ENCODE measurements around the gene VAV2.

The VAV2 gene

GRCh38 chr9:133742251-133742650 is 249.9 kb downstream of the VAV2 start:
- Histone ChIP-seq H3K27me3 (ENCODE audit: insufficient read depth, poor library complexity, severe bottlenecking) (peaks cover 9% of the 10 kb centered on the region), H3K4me3 (ENCODE audit: severe bottlenecking) (no peak overlapping the region), H3K4me1 (ENCODE audit: insufficient read depth, poor library complexity, severe bottlenecking) (no peaks in the 10 kb centered on the region), H3K27ac (ENCODE audit: poor library complexity, severe bottlenecking) (no peak overlapping the region), H3K9me3 (ENCODE audit: severe bottlenecking) (no peaks in the 10 kb centered on the region), H3K36me3 (ENCODE audit: low read depth) (no peaks in the 10 kb centered on the region)
- no peak for DNase-seq (ENCODE audit: low spot score)
- TF ChIP-seq CTCF (IDR thresholded peaks at IDR 0.05; ENCODE audit: poor library complexity, severe bottlenecking): no peak
- no peak for ATAC-seq (ENCODE audit: low read depth)

- Histone ChIP-seq H3K27ac (ENCODE audit: poor library complexity, severe bottlenecking) (no peak overlapping the region), H3K27me3 (ENCODE audit: insufficient read depth, poor library complexity, severe bottlenecking) (peaks cover 9% of the 10 kb centered on the region), H3K4me1 (ENCODE audit: insufficient read depth, poor library complexity, severe bottlenecking) (no peaks in the 10 kb centered on the region), H3K36me3 (ENCODE audit: low read depth) (no peaks in the 10 kb centered on the region), H3K4me3 (ENCODE audit: severe bottlenecking) (no peak overlapping the region), H3K9me3 (ENCODE audit: severe bottlenecking) (no peaks in the 10 kb centered on the region)
- DNase-seq (ENCODE audit: low spot score) (no peak), ATAC-seq (ENCODE audit: low read depth) (no peak)
- no peak for TF ChIP-seq CTCF (IDR thresholded peaks at IDR 0.05; ENCODE audit: poor library complexity, severe bottlenecking)
Observed at GRCh38 chr9:133741716-133742115, 250.4 kb downstream of the VAV2 start.

- Histone ChIP-seq H3K4me3 (ENCODE audit: severe bottlenecking) (no peak overlapping the region), H3K27me3 (ENCODE audit: insufficient read depth, poor library complexity, severe bottlenecking) (peaks cover 9% of the 10 kb centered on the region), H3K27ac (ENCODE audit: poor library complexity, severe bottlenecking) (no peak overlapping the region), H3K9me3 (ENCODE audit: severe bottlenecking) (no peaks in the 10 kb centered on the region), H3K4me1 (ENCODE audit: insufficient read depth, poor library complexity, severe bottlenecking) (no peaks in the 10 kb centered on the region), H3K36me3 (ENCODE audit: low read depth) (no peaks in the 10 kb centered on the region)
- DNase-seq (ENCODE audit: low spot score): peak; percentile 23
- TF ChIP-seq CTCF (IDR thresholded peaks at IDR 0.05; ENCODE audit: poor library complexity, severe bottlenecking): no peak
- ATAC-seq (ENCODE audit: low read depth): no peak
Observed at GRCh38 chr9:133740911-133741310, 251.2 kb downstream of the VAV2 start.

GRCh38 chr9:133739408-133740280 is 252.5 kb downstream of the VAV2 start:
- no peak for TF ChIP-seq CTCF (IDR thresholded peaks at IDR 0.05; ENCODE audit: poor library complexity, severe bottlenecking)
- H3K9me3 ChIP-seq (ENCODE audit: severe bottlenecking): no peaks in the 10 kb centered on the region
- no peaks in the 10 kb centered on the region for H3K4me1 ChIP-seq (ENCODE audit: insufficient read depth, poor library complexity, severe bottlenecking)
- H3K36me3 ChIP-seq (ENCODE audit: low read depth): no peaks in the 10 kb centered on the region
- DNase-seq (ENCODE audit: low spot score) (peak; percentile 42), ATAC-seq (ENCODE audit: low read depth) (no peak)
- H3K27me3 ChIP-seq (ENCODE audit: insufficient read depth, poor library complexity, severe bottlenecking): peaks cover 9% of the 10 kb centered on the region
- no peak overlapping the region for H3K27ac ChIP-seq (ENCODE audit: poor library complexity, severe bottlenecking)
- no peak overlapping the region for H3K4me3 ChIP-seq (ENCODE audit: severe bottlenecking)

- H3K9me3 ChIP-seq (ENCODE audit: severe bottlenecking): no peaks in the 10 kb centered on the region
- no peak overlapping the region for H3K4me3 ChIP-seq (ENCODE audit: severe bottlenecking)
- H3K36me3 ChIP-seq (ENCODE audit: low read depth): no peaks in the 10 kb centered on the region
- peak; percentile 53 for DNase-seq (ENCODE audit: low spot score)
- H3K27me3 ChIP-seq (ENCODE audit: insufficient read depth, poor library complexity, severe bottlenecking): peaks cover 2% of the 10 kb centered on the region
- ATAC-seq (ENCODE audit: low read depth): no peak
- no peak for TF ChIP-seq CTCF (IDR thresholded peaks at IDR 0.05; ENCODE audit: poor library complexity, severe bottlenecking)
- no peaks in the 10 kb centered on the region for H3K4me1 ChIP-seq (ENCODE audit: insufficient read depth, poor library complexity, severe bottlenecking)
- H3K27ac ChIP-seq (ENCODE audit: poor library complexity, severe bottlenecking): no peak overlapping the region
Observed at GRCh38 chr9:133738640-133739225, 253.4 kb downstream of the VAV2 start.
